ENCODE data around the gene MT1B.

MT1B gene

GRCh38 chr16:56688762-56689161, 37.1 kb downstream of the MT1B start:
- no peak for TF ChIP-seq CTCF (IDR thresholded peaks at IDR 0.05)

GRCh38 chr16:56689171-56689570, 37.5 kb downstream of the MT1B start:
- no peak for TF ChIP-seq CTCF (IDR thresholded peaks at IDR 0.05)

GRCh38 chr16:56690420-56691122, 38.9 kb downstream of the MT1B start:
- no peak for TF ChIP-seq CTCF (IDR thresholded peaks at IDR 0.05)

- no peak for TF ChIP-seq CTCF (IDR thresholded peaks at IDR 0.05)
Observed at GRCh38 chr16:56691885-56692284, 40.2 kb downstream of the MT1B start.

GRCh38 chr16:56695246-56695645, 43.6 kb downstream of the MT1B start:
- no peak for TF ChIP-seq CTCF (IDR thresholded peaks at IDR 0.05)

- TF ChIP-seq CTCF (IDR thresholded peaks at IDR 0.05), result no peak
Observed at GRCh38 chr16:56697456-56698155, 45.9 kb downstream of the MT1B start.

GRCh38 chr16:56700195-56700594, 48.5 kb downstream of the MT1B start:
- TF ChIP-seq CTCF (IDR thresholded peaks at IDR 0.05), result no peak
